Tibial nerve (tissue), 4 donors: Measurements from ENCODE around the gene AOC2. TPM values are rescaled to one million over a fixed set of nuclear protein-coding genes. Genes with fewer than 3 reads are reported as not detected.
A peak's percentile ranks its signal among the peaks of the same experiment; 100 is the strongest.

Experiments
- DNase-seq, 2 donors: peaks; one replicate each; pipeline ENCODE4 v3.0.0-alpha.2; 2019; ENCODE audit warnings: low spot score in 2 of 2
- H3K27ac ChIP-seq, 4 donors: fragments of 200-600 bp; sonication (generic) in 3 of 4; one replicate each; pipeline ENCODE4 v1.5.1; 2017 to 2019; ENCODE audit warnings: mild to moderate bottlenecking in 1 of 4
- H3K27me3 ChIP-seq, 2 donors: fragments of 200-600 bp; sonication (generic) in 1 of 2; one replicate each; pipeline versions ENCODE4 v1.5.1 to v1.6.0; 2017 to 2019
- H3K36me3 ChIP-seq, 3 donors: fragments of 200-600 bp; sonication (generic); one replicate each; pipeline ENCODE4 v1.5.1; 2018 to 2019
- H3K4me1 ChIP-seq, 4 donors: fragments of 200-600 bp; sonication (generic) in 3 of 4; one replicate each; pipeline ENCODE4 v1.5.1; 2017 to 2019
- H3K4me3 ChIP-seq, 4 donors: fragments of 200-600 bp; sonication (generic) in 3 of 4; one replicate each; pipeline ENCODE4 v1.5.1; 2017 to 2019; ENCODE audit warnings: mild to moderate bottlenecking in 1 of 4, moderate library complexity in 1 of 4
- H3K9me3 ChIP-seq, 4 donors: fragments of 200-600 bp; sonication (generic) in 3 of 4; one replicate each; pipeline ENCODE4 v1.5.1; 2017 to 2019
- EP300 ChIP-seq, 2 donors: sonication (generic); formaldehyde crosslinking; IDR thresholded peaks; one replicate each; pipeline ENCODE4 v1.6.1; 2017; ENCODE audit warnings: antibody characterized with exemption in 2 of 2, mild to moderate bottlenecking in 1 of 2
- POLR2A ChIP-seq, 2 donors: fragments of 450-650 bp; IDR thresholded peaks; one replicate each; pipeline ENCODE4 v1.6.1; 2017; ENCODE audit warnings: antibody characterized with exemption in 2 of 2, mild to moderate bottlenecking in 2 of 2, moderate library complexity in 2 of 2
- WGBS, 2 donors: methylation state at CpG; one replicate each; pipeline ENCODE4 v1.1.5; 2018; 5-methylcytosine and 5-hydroxymethylcytosine counted together
- total RNA-seq, 4 donors: library from RNA; depleted of rRNA; stranded (reverse); fragments of >200 nt; gene quantifications; one replicate each; pipeline ENCODE4 v1.1.0, GENCODE V29; 2016
- TF ChIP-seq, protein P1 (sequence below), 5 experiments: fragments of 200-600 bp in 3 of 5; fragments of 450-650 bp in 2 of 5; sonication (generic) in 3 of 5; IDR thresholded peaks; one replicate each; pipeline ENCODE4 v1.5.1; 2016 to 2019; ENCODE audit warnings: antibody characterized with exemption in 5 of 5, mild to moderate bottlenecking in 3 of 5, moderate library complexity in 2 of 5

AOC2 gene
- total RNA-seq, 4 donors from 2014 or later, result 2.0 to 3.3 (median 3.0) TPM

DNA sequence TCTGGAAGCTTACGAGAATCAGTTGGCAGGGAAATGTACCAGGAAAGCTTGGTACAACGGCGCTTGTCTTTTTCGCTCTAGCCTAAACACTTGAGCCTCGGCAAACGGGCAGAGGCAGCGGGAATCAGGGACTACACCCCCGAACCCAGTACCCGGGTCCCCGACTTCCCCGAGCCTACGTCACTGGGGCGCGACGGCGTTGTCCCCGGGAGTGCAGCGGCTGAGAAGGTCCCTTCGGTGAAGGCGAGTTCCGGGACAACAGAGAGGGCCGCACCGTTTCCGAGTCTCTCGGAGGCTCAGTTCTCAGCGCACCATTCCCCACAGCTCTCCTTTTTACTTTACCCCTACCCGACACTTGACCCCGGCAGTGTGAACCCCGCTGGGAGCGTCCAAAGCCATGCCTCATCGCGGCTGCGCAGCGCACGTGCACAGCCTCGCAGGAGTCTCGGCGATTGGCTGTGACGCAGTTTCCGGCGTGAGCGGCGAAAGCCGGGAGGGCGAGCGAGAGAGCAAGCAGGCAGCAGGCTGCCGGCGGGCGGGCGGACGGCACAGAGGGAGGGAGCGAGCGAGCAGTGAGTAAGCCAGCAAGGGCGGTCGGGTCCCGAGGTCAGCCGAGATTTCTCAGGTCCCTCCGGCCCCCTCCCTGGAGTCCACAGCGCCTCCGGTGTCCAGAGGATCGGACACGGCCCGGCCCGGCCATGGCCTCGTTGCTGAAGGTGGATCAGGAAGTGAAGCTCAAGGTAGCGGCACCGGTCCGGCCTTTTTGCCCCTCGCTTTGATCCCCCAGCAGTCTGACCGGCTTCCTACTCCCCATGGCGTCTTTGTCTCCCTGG is 11.2 kb upstream of the AOC2 start, which contains the start of gene PSME3:
Gene PSME3 (plus strand): TSS at position 464 of the 833 bp plus-strand sequence. CDS start 235 bp downstream, at position 699.
- Histone ChIP-seq H3K27me3 (no peaks in the 10 kb centered on the region), H3K4me1 (peaks cover 0 to 36% (median 14%) of the 10 kb centered on the region in 4 donors), H3K4me3 (peak within 1 kb of the TSS; percentile 52 to 96 (median 76)), H3K36me3 (peaks cover 0 to 34% (median 13%) of the 10 kb centered on the region in 3 donors), H3K9me3 (no peaks in the 10 kb centered on the region), H3K27ac (peak within 1 kb of the TSS; percentile 44 to 90 (median 88))
- TF ChIP-seq POLR2A (IDR thresholded peaks at IDR 0.05), result peak; percentile 86 to 89
- TF ChIP-seq, protein P1, sequence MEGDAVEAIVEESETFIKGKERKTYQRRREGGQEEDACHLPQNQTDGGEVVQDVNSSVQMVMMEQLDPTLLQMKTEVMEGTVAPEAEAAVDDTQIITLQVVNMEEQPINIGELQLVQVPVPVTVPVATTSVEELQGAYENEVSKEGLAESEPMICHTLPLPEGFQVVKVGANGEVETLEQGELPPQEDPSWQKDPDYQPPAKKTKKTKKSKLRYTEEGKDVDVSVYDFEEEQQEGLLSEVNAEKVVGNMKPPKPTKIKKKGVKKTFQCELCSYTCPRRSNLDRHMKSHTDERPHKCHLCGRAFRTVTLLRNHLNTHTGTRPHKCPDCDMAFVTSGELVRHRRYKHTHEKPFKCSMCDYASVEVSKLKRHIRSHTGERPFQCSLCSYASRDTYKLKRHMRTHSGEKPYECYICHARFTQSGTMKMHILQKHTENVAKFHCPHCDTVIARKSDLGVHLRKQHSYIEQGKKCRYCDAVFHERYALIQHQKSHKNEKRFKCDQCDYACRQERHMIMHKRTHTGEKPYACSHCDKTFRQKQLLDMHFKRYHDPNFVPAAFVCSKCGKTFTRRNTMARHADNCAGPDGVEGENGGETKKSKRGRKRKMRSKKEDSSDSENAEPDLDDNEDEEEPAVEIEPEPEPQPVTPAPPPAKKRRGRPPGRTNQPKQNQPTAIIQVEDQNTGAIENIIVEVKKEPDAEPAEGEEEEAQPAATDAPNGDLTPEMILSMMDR (IDR thresholded peaks at IDR 0.05), result peak in 2 of 5 experiments; percentile 24 to 35
- peak; percentile 74 to 98 for TF ChIP-seq EP300 (IDR thresholded peaks at IDR 0.05)
- 1% methylated on average over 60 to 61 of the region's 71 CpGs for WGBS, 2 donors
- peak; percentile 65 to 80 for DNase-seq

DNA sequence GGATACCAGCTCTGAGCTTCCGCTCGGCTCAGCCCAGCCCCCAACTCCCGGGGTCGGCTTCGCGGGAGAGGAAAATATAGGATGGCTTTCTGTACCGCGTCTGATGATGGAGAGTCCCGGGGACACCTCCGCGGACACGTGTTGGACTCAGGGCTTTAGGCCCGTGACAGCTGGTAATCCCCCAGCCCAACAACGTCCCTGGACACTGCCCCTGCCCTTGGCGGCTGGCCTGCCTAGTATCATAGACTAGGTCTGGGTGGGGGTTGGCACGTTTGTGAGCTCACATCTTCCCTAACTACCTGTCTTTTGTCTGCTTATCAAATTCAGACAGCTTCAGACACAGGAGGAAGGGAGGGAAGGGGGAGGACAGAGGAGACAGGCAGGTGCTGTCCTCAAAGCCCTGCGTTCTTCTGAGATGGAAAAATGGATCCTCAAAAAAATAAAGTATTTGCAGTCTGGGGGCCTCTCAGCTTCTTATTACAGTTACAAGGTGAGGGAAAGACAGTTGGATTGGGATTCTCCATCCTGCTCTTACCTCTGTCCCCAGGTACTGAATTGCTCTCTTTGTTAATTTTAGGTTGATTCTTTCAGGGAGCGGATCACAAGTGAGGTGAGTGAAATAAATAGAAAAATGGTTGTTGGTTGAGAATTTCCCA is 10.5 kb upstream of the AOC2 start:
- peak overlapping the region; percentile 52 to 96 (median 76) for H3K4me3 ChIP-seq
- no peaks in the 10 kb centered on the region for H3K27me3 ChIP-seq
- WGBS, 2 donors, result 6 to 11% methylated on average over 10 to 16 of the region's 18 CpGs
- no peaks in the 10 kb centered on the region for H3K9me3 ChIP-seq
- H3K36me3 ChIP-seq, result peaks cover 0 to 41% (median 19%) of the 10 kb centered on the region in 3 donors
- no peak for TF ChIP-seq EP300 (IDR thresholded peaks at IDR 0.05)
- TF ChIP-seq, protein P1 (IDR thresholded peaks at IDR 0.05), result no peak
- no peak for TF ChIP-seq POLR2A (IDR thresholded peaks at IDR 0.05)
- DNase-seq, result no peak
- peak overlapping the region; percentile 44 to 90 (median 88) for H3K27ac ChIP-seq
- H3K4me1 ChIP-seq, result peaks cover 0 to 36% (median 14%) of the 10 kb centered on the region in 4 donors

DNA sequence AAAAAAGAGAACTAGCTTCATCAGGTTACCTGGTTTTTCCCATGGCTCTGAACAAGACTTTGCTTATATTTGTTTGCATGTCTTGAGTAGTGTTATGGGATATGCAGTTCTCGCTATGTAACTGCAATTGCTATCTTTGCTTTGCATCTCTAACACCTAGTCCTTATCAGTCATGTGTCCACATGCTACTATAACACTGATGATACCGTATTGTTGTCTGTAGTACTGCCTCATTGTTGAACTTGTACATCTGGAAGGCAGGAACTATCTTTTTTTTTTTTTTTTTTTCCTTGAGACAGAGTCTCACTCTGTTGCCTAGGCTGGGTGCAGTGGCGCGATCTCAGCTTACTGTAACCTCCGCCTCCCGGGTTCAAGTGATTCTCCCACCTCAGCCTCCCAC is 8.6 kb upstream of the AOC2 start:
- WGBS, 2 donors, result 96% methylated on average over 6 of the region's 6 CpGs
- Histone ChIP-seq H3K9me3 (no peaks in the 10 kb centered on the region), H3K36me3 (peaks cover 0 to 60% (median 29%) of the 10 kb centered on the region in 3 donors), H3K27ac (no peak overlapping the region), H3K27me3 (no peaks in the 10 kb centered on the region), H3K4me1 (peaks cover 0 to 36% (median 14%) of the 10 kb centered on the region in 4 donors), H3K4me3 (no peak overlapping the region)
- TF ChIP-seq EP300 (IDR thresholded peaks at IDR 0.05) (no peak), POLR2A (IDR thresholded peaks at IDR 0.05) (no peak)
- TF ChIP-seq, protein P1 (IDR thresholded peaks at IDR 0.05), result no peak
- no peak for DNase-seq

DNA sequence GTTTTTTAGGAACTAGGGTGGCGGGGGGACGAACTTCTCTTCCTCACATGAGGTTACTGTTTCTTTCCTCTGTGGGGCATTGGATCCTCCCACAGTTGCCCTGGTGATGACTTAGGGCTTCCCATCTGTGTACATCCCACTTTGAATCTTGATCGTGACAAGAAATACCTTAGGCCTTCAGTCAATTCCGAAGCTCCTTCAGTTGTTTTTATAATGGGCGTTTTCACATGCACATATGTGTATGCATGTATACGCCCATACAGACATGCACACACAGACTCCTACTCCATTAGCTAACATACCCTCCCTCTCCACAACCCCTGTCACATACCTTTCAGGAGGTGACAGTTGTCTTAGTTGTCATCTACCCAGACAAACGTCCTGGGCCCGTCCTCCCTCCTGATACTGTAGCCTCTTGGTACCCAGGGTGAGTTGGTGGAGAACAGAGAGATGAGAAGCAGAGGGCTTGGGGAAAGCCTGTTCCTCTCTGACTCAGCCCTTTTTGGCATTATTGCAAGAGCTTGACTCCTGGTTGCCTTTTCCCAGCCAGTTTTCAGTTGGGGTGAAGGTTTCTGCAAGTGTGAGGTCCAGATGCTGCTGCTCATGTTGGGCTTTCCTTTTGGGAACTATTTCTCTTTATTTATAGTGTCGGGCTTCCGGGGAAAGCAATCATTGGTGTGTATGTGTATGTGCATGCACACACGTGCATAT is 2.2 kb upstream of the AOC2 start:
- no peak overlapping the region for H3K4me3 ChIP-seq
- H3K27ac ChIP-seq, result no peak overlapping the region
- TF ChIP-seq POLR2A (IDR thresholded peaks at IDR 0.05), result no peak
- TF ChIP-seq, protein P1 (IDR thresholded peaks at IDR 0.05), result no peak
- TF ChIP-seq EP300 (IDR thresholded peaks at IDR 0.05), result no peak
- WGBS, 2 donors, result 65 to 66% methylated on average over 11 of the region's 11 CpGs
- no peaks in the 10 kb centered on the region for H3K9me3 ChIP-seq
- no peak for DNase-seq
- peaks cover 0 to 92% (median 44%) of the 10 kb centered on the region in 3 donors for H3K36me3 ChIP-seq
- H3K4me1 ChIP-seq, result peaks cover 0 to 30% (median 1%) of the 10 kb centered on the region in 4 donors
- no peaks in the 10 kb centered on the region for H3K27me3 ChIP-seq
